Measurements from ENCODE around the gene GRIN1.

DNA sequence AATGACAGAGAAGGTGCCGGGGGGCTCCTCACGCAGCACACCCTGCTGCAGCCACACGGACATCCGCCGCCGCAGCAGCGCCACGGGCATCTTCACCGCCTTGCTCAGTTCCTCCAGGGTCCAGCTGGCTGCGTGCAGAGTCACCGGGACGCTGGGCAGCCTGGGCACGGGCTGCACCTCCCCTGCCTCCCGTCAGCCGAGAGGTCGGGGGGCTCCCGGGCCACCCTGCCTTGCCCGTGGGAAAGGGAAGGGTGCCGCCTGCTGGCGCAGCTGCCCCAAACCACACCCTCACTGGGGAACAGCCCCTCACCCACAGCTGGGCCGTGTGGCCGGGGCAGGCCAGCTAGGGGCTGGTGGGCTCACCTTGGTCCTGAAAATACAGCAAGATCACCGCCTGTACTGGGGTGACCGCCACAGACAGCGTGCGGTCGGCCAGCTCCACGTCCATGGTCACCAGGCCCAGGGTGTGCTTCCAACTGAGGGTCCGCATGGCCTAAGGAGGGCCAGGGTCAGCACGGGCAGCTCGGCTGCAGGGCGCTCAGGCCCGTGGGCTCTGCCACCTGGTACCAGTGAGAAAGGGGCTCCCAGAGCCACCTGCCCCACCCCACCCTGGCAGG is 36.5 kb downstream of the GRIN1 start:
- TF ChIP-seq, protein P1, sequence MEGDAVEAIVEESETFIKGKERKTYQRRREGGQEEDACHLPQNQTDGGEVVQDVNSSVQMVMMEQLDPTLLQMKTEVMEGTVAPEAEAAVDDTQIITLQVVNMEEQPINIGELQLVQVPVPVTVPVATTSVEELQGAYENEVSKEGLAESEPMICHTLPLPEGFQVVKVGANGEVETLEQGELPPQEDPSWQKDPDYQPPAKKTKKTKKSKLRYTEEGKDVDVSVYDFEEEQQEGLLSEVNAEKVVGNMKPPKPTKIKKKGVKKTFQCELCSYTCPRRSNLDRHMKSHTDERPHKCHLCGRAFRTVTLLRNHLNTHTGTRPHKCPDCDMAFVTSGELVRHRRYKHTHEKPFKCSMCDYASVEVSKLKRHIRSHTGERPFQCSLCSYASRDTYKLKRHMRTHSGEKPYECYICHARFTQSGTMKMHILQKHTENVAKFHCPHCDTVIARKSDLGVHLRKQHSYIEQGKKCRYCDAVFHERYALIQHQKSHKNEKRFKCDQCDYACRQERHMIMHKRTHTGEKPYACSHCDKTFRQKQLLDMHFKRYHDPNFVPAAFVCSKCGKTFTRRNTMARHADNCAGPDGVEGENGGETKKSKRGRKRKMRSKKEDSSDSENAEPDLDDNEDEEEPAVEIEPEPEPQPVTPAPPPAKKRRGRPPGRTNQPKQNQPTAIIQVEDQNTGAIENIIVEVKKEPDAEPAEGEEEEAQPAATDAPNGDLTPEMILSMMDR (IDR thresholded peaks at IDR 0.05; ENCODE audit: poor library complexity), result no peak
- no peak for TF ChIP-seq EZH2 (IDR thresholded peaks at IDR 0.05; ENCODE audit: borderline replicate concordance)

All from hepatocyte (in vitro differentiated cells).